ENCODE measurements around the gene PIAS1.
"Not testable (repeated sequence)": the region's sequence is repeated elsewhere in the genome, so short reads cannot be mapped to it uniquely, and the experiment has no call there.

The PIAS1 gene

GRCh38 chr15:68204361-68204760, 150.2 kb downstream of the PIAS1 start:
- DNase-seq (ENCODE audit: low spot score), result no peak

GRCh38 chr15:68204776-68205557, 150.9 kb downstream of the PIAS1 start, which contains the start of gene CALML4:
CALML4 (minus strand) TSS chr15:68205332; CDS start chr15:68205247, 85 bp downstream.
- peak; percentile 44 for DNase-seq (ENCODE audit: low spot score)

- DNase-seq (ENCODE audit: low spot score), result no peak
Measured at GRCh38 chr15:68205558-68205944, 151.4 kb downstream of the PIAS1 start.

- no peak for DNase-seq (ENCODE audit: low spot score)
Measured at GRCh38 chr15:68205954-68206539, 151.9 kb downstream of the PIAS1 start.

- DNase-seq (ENCODE audit: low spot score), result no peak
Measured at GRCh38 chr15:68206711-68207151, 152.6 kb downstream of the PIAS1 start.

- DNase-seq (ENCODE audit: low spot score), result no peak
Measured at GRCh38 chr15:68207176-68207935, 153.2 kb downstream of the PIAS1 start.

GRCh38 chr15:68208136-68208535, 154.0 kb downstream of the PIAS1 start:
- no peak for DNase-seq (ENCODE audit: low spot score)

GRCh38 chr15:68208636-68209240, 154.6 kb downstream of the PIAS1 start:
- DNase-seq (ENCODE audit: low spot score), result no peak

GRCh38 chr15:68209272-68209671, 155.2 kb downstream of the PIAS1 start:
- DNase-seq (ENCODE audit: low spot score), result no peak

GRCh38 chr15:68209735-68210408, 155.8 kb downstream of the PIAS1 start:
- no peak for DNase-seq (ENCODE audit: low spot score)

GRCh38 chr15:68210409-68210756, 156.3 kb downstream of the PIAS1 start:
- DNase-seq (ENCODE audit: low spot score), result no peak

- DNase-seq (ENCODE audit: low spot score), result peak; percentile 89
Measured at GRCh38 chr15:68210821-68211655, 156.9 kb downstream of the PIAS1 start.

- peak; percentile 16 for DNase-seq (ENCODE audit: low spot score)
Measured at GRCh38 chr15:68211656-68212320, 157.7 kb downstream of the PIAS1 start.

GRCh38 chr15:68213491-68213845, 159.4 kb downstream of the PIAS1 start:
- not testable (repeated sequence) for DNase-seq (ENCODE audit: low spot score)

GRCh38 chr15:68213991-68214837, 160.1 kb downstream of the PIAS1 start:
- peak; percentile 10 for DNase-seq (ENCODE audit: low spot score)

- DNase-seq (ENCODE audit: low spot score), result no peak
Measured at GRCh38 chr15:68214838-68215254, 160.7 kb downstream of the PIAS1 start.

GRCh38 chr15:68217341-68217740, 163.2 kb downstream of the PIAS1 start:
- no peak for DNase-seq (ENCODE audit: low spot score)

- DNase-seq (ENCODE audit: low spot score), result peak; percentile 9
Measured at GRCh38 chr15:68218331-68218730, 164.2 kb downstream of the PIAS1 start.
